Measurements from ENCODE around the gene WRNIP1. TPM values are rescaled to one million over a fixed set of nuclear protein-coding genes. Genes with fewer than 3 reads are reported as not detected.

WRNIP1 gene
- polyA plus RNA-seq, 1 experiment = 28.0 TPM

DNA sequence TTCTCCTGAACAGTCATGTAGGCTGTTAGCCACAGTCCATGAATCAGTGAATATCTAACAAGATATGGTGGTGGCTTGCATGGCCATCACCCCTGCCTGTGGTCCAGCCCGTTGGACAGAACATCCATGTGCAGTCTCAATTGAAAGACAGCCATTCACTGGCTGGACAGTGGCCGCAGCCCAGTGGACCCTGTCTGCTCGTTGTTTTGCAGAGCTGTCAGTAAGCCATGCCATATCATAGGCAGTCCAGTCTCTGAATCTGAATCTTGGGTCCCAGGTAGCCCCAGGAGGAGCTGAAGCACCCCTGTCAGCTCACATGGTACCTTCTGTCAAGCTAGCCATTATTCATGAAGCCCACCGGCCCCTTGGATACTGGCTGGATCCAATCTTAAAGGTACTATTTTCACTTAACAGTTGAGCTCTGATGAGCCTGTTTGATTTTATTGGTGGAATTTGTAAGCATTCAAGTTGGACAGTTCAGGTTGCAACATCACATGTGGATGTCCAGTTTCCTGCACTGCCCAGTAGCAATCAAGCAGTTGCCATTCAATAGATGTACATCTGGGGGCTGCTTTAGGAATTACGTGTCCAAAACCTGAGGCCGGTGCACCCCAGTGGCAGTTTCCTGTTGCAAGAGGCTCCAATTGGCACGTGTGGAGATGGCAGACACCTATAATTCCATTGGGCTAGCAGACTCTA lies 38.7 kb downstream of the WRNIP1 start:
- H3K9me3 ChIP-seq (ENCODE audit: control insufficient read depth, insufficient read depth, low read length) = no peaks in the 10 kb centered on the region
- CTCF ChIA-PET = interaction anchor here (0.6 kb wide), 1 partner anchor 1192 kb away, joined by 4 read pairs; no protein-coding TSS in a partner anchor
- no peak overlapping the region for H3K4me3 ChIP-seq (ENCODE audit: low read depth, low read length)
- POLR2A ChIA-PET = interaction anchor here (1.6 kb wide), 1 partner anchor 38 kb away, joined by 4 read pairs; the partner anchor contains the start of gene SERPINB1
- no peaks in the 10 kb centered on the region for H3K27me3 ChIP-seq (ENCODE audit: control insufficient read depth, insufficient read depth, low read length)
- H3K27ac ChIP-seq (ENCODE audit: low read depth, low read length) = no peak overlapping the region
- TF ChIP-seq, protein P1, sequence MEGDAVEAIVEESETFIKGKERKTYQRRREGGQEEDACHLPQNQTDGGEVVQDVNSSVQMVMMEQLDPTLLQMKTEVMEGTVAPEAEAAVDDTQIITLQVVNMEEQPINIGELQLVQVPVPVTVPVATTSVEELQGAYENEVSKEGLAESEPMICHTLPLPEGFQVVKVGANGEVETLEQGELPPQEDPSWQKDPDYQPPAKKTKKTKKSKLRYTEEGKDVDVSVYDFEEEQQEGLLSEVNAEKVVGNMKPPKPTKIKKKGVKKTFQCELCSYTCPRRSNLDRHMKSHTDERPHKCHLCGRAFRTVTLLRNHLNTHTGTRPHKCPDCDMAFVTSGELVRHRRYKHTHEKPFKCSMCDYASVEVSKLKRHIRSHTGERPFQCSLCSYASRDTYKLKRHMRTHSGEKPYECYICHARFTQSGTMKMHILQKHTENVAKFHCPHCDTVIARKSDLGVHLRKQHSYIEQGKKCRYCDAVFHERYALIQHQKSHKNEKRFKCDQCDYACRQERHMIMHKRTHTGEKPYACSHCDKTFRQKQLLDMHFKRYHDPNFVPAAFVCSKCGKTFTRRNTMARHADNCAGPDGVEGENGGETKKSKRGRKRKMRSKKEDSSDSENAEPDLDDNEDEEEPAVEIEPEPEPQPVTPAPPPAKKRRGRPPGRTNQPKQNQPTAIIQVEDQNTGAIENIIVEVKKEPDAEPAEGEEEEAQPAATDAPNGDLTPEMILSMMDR (IDR thresholded peaks at IDR 0.05; ENCODE audit: low read depth, low read length) = no peak
- no peak for DNase-seq (ENCODE audit: low read depth, low spot score)

GRCh38 chr6:2804516-2804915 lies 39.3 kb downstream of the WRNIP1 start:
- DNase-seq (ENCODE audit: low read depth, low spot score) = no peak
- ChIA-PET POLR2A (interaction anchor here (1.6 kb wide), 1 partner anchor 37 kb away, joined by 4 read pairs; the partner anchor contains the start of gene SERPINB1), CTCF (interaction anchor here (0.6 kb wide), 1 partner anchor 1193 kb away, joined by 4 read pairs; no protein-coding TSS in a partner anchor)
- Histone ChIP-seq H3K9me3 (ENCODE audit: control insufficient read depth, insufficient read depth, low read length) (no peaks in the 10 kb centered on the region), H3K4me3 (ENCODE audit: low read depth, low read length) (no peak overlapping the region), H3K27ac (ENCODE audit: low read depth, low read length) (no peak overlapping the region), H3K27me3 (ENCODE audit: control insufficient read depth, insufficient read depth, low read length) (no peaks in the 10 kb centered on the region)
- TF ChIP-seq, protein P1 (IDR thresholded peaks at IDR 0.05; ENCODE audit: low read depth, low read length) = no peak

GRCh38 chr6:2805031-2805430 lies 39.8 kb downstream of the WRNIP1 start:
- Histone ChIP-seq H3K9me3 (ENCODE audit: control insufficient read depth, insufficient read depth, low read length) (no peaks in the 10 kb centered on the region), H3K27me3 (ENCODE audit: control insufficient read depth, insufficient read depth, low read length) (no peaks in the 10 kb centered on the region), H3K27ac (ENCODE audit: low read depth, low read length) (no peak overlapping the region), H3K4me3 (ENCODE audit: low read depth, low read length) (no peak overlapping the region)
- CTCF ChIA-PET = no interaction called here
- TF ChIP-seq, protein P1 (IDR thresholded peaks at IDR 0.05; ENCODE audit: low read depth, low read length) = no peak
- DNase-seq (ENCODE audit: low read depth, low spot score) = no peak
- POLR2A ChIA-PET = no interaction called here

GRCh38 chr6:2806644-2807043 lies 41.5 kb downstream of the WRNIP1 start:
- Histone ChIP-seq H3K27ac (ENCODE audit: low read depth, low read length) (no peak overlapping the region), H3K9me3 (ENCODE audit: control insufficient read depth, insufficient read depth, low read length) (no peaks in the 10 kb centered on the region), H3K4me3 (ENCODE audit: low read depth, low read length) (no peak overlapping the region), H3K27me3 (ENCODE audit: control insufficient read depth, insufficient read depth, low read length) (no peaks in the 10 kb centered on the region)
- POLR2A ChIA-PET = no interaction called here
- CTCF ChIA-PET = interaction anchor here (1.0 kb wide), 1 partner anchor 16 kb away, joined by 4 read pairs; no protein-coding TSS in a partner anchor
- TF ChIP-seq, protein P1 (IDR thresholded peaks at IDR 0.05; ENCODE audit: low read depth, low read length) = no peak
- no peak for DNase-seq (ENCODE audit: low read depth, low spot score)

- Histone ChIP-seq H3K9me3 (ENCODE audit: control insufficient read depth, insufficient read depth, low read length) (no peaks in the 10 kb centered on the region), H3K27ac (ENCODE audit: low read depth, low read length) (no peak overlapping the region), H3K4me3 (ENCODE audit: low read depth, low read length) (no peak overlapping the region), H3K27me3 (ENCODE audit: control insufficient read depth, insufficient read depth, low read length) (no peaks in the 10 kb centered on the region)
- DNase-seq (ENCODE audit: low read depth, low spot score) = no peak
- CTCF ChIA-PET = interaction anchor here (1.0 kb wide), 1 partner anchor 17 kb away, joined by 4 read pairs; no protein-coding TSS in a partner anchor
- POLR2A ChIA-PET = no interaction called here
- TF ChIP-seq, protein P1 (IDR thresholded peaks at IDR 0.05; ENCODE audit: low read depth, low read length) = no peak
These were observed 42.3 kb downstream of the WRNIP1 start for GRCh38 chr6:2807342-2808090.

All from AG04450 (cell line).